Activated naive CD8-positive, alpha-beta T cell treated with anti-CD3 and anti-CD28 coated beads, Interleukin-2, amount 50 U/mL, for 16 hours (primary cell): ENCODE data around the gene CNR2.
"Not testable (repeated sequence)": the region's sequence is repeated elsewhere in the genome, so short reads cannot be mapped to it uniquely, and the experiment has no call there.

Source experiments
- DNase-seq: peaks from one replicate; pipeline ENCODE4 v3.0.0-alpha.2; 2020; ENCODE audit warnings: low read depth, low spot score

The CNR2 gene

DNA sequence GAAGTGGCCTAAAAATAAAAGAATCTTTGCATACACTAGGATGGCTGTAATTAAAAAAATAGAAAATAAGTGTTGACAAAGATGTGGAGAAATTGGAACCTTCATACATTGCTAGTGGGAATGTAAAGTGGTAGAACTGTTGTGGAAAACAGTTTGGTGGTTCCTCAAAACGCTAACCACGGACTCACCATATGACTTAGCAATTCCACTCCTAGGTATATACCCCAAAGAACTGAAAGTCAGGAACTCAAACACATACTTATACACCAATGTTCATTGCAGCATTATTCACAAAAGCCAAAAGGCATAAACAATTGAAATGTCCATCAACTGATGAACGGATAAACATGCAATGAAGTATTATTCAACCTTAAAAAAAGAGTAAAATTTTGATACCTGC lies 77.1 kb downstream of the CNR2 start:
- no peak for DNase-seq

DNA sequence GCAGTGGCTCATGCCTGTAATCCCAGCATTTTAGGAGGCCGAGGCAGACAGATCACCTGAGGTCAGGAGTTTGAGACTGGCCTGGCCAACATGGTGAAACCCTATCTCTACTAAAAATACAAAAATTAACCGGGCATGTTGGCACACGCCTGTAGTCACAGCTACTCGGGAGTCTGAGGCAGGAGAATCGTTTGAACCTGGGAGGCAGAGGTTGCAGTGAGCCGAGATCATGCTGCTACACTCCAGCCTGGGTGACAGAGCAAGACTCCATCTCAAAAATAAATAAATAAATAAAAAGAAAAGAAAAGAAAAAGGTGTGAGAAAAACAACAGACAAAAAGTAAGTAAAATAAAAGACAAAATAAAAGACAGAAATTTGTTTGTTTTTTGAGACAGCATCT lies 79.0 kb downstream of the CNR2 start:
- DNase-seq: not testable (repeated sequence)

DNA sequence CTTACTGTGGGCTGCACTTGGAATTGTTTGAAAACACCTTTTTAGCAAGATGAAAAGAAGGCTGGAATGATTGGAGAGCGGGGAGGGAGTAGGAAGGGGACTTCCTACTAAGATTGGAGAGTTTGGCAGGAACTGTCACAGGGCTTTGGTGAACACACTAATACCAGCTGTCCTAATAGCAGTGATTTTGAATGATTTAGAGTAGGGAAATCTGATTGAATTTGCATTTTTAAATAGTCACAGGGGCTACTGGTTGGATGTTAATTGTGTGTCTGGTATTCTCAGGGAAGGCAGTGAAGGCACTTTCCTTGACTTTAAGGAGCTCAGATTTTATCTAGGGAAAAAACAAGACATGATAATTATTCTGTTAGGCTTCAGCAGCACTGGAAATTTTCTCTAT lies 85.4 kb downstream of the CNR2 start:
- no peak for DNase-seq

- not testable (repeated sequence) for DNase-seq
These were observed 86.6 kb downstream of the CNR2 start for GRCh38 chr1:23826590-23826989.

GRCh38 chr1:23825762-23826522 lies 87.2 kb downstream of the CNR2 start:
- no peak for DNase-seq

- DNase-seq: peak; percentile 76
These were observed 87.9 kb downstream of the CNR2 start, which contains the start of gene HMGCL for GRCh38 chr1:23825076-23825761. HMGCL (minus strand) TSS chr1:23825429; CDS start chr1:23825415, 14 bp downstream.

- no peak for DNase-seq
These were observed 88.5 kb downstream of the CNR2 start for GRCh38 chr1:23824711-23825075.

GRCh38 chr1:23823767-23824166 lies 89.4 kb downstream of the CNR2 start:
- DNase-seq: no peak
